GM18873 (cell line): Measurements from ENCODE around the gene ZIC5.

ENCODE experiments used
- ATAC-seq: cut with Tn5 transposase; IDR thresholded peaks from one replicate; pipeline ENCODE4 v1.9.1; 2021; ENCODE audit warnings: mild to moderate bottlenecking, moderate library complexity, moderate number of reproducible peaks; ENCODE audit not compliant: unreplicated experiment, low FRiP score

The ZIC5 gene

DNA sequence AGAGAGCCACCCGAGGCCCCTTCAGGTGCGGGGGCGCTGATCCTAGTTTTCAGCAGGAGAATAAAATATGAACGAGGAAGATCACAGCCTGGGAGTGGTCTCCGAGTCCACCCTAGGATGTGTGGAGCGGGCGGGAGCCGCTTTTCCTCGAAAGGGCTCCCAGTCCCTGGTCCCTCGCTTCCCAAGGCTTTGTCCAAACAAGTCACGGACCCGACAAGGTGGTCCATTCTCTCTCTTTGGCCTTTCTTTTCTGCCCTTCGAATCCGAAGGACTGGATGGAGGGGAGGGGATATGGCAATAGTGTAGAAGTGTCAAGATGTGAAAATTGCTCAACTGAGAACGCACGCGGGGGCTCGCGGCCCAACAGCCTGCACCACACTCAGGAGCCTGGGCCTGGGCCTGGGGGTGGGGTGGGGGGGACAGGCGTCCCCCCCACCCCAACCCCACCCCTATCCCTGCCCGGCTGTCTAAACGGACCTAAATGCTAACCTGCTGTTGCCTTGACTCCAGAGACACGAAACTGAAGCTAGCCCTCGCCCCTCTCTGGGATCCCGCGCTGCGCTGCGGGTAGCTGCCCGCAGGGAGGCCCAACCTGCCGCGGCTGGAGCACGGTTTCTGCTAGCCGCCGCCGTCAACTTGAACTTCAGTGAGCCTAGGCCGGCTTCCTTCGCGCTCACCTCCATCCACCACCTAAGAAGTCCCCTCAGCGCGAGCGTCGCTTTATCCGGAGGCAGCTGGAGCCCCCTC lies 17.1 kb upstream of the ZIC5 start:
- ATAC-seq, result no peak

DNA sequence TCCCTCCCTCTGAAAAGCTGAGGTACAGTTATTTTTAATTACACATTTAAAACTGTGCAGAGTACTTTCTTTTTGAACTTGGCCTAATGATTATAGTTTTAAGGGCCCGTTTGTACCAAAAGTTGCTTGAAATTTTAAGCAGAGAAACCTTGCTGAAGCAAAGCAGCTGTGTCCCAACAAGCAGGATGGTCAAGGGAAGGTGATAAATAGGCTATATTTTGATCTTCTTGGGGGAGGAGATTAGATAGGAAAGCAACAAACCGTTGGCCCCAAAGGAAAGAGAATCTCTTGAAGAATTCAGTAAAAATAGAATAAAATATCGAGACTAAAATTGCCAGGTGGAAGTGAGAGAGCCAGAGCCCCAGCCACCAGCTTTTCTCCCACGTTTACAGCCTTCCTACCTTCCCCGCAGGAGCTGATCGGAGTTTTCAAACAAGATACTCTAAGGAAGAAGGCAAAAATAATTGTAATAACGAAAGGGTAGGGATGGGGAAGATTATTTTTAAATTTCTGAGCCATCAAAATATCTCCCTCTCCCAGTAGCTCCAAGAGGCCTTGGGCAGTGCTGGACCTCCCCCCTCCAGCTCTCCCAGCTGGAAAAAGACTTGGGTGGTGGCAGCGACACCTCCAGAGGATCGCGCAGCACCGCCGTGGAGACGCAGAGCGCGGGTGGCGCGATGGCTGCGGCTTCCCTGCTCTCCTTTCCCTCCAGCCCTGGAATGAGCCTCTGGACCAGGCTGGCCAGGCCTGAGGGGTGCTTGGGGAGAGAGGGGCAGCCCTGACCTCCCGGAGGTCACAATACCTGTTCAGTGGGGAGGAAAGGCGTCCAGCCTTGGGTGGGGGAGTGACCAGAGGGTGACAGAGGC lies 15.8 kb upstream of the ZIC5 start:
- no peak for ATAC-seq

DNA sequence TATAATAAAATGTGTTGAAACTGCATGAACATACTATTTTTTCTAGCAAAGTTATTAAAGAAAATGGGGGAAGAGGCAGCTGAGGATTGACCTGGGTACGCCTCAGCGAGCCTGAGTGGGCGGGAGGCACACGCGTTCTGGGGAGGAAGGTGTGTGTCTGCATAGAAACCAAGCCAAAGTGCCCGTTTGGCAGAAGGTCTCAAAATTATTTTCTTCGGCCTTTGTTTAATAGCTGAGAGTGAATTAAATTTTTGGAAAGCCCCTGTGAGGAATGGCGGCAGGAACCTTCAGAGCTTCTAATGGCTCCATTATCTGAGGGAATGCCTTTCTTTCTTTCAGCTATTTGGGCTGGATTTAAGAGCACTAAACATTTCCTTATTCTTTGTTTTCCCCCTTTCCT lies 15.2 kb upstream of the ZIC5 start:
- no peak for ATAC-seq

DNA sequence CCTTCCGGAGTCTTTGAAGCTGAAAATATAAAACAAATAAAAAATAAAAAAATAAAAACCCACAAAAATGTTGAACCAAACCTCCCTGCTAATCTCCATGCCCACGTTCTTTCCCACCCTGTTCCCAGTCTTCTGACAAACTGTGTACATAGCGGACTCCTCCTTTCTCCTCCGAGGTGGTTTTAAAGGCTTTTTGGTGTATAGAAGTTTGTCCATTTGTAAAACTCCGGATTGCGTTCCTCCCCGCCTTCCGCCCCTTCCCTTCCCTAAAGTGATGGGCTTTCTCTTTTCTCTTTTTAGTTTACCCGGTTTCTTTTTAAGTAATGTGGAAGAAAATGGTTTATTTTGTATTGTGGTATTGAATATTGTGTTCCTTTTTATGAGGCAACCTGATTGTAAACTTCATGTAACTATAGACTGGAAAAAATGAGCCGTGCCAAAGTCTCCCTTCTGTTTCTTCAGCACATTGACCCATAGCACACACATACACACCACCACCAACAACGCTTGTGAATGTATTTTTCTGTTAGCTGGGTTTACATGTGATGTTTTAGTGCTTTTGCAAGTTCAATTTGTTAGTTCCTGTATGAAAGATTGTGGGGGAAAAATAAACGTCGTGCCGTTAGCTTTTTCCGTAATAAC lies 14.4 kb upstream of the ZIC5 start:
- ATAC-seq, result no peak

DNA sequence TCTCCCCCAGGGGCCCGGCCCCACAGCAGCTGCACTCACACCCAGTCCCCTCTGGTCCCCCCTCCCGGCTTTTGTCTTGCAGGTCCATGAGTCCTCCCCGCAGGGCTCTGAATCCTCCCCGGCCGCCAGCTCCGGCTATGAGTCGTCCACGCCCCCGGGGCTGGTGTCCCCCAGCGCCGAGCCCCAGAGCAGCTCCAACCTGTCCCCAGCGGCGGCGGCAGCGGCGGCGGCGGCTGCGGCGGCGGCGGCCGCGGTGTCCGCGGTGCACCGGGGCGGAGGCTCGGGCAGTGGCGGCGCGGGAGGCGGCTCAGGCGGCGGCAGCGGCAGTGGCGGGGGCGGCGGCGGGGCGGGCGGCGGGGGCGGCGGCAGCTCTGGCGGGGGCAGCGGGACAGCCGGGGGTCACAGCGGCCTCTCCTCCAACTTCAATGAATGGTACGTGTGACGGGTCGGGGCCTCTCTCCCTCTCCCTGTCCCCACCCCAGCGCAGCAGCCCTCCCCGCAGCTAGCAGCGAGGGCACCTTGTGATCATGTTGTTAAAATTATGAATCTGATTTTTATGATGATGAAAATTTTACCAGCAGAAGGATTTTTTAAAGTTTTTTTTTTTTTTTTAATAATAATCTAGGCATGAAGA lies 13.8 kb upstream of the ZIC5 start:
- no peak for ATAC-seq

DNA sequence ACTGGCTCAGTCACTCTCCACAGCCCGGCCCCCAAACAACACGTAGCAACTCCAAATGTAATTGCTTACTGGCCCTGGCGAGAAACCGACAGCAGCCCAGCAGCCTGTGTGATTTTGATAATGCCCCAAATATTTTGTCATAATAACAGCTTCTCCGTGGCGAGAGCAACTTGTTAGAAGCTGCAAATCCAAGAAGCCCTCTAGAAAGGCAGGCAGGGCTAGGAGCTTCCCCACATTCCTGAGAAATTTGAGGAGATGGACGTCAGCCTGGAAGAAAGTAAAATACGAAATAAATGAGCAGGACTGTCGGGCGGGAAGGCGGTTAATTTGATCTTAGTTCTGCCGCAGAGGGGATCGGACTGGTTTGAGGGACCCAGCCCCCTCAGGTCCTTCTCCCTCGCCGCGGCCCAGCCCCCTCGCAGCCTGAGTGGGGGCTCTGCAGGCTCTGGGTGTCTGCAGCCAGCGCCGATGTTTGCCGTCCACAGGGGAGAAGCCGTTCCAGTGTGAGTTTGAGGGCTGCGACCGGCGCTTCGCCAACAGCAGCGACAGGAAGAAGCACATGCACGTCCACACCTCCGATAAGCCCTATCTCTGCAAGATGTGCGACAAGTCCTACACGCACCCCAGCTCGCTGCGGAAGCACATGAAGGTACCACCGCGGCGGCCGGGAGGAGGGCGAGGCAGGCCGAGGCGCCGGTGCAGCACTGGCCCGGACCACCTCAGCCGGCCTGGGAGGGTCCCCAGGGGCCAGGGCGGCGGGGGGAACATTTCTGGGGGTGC lies 13.1 kb upstream of the ZIC5 start:
- ATAC-seq, result no peak

DNA sequence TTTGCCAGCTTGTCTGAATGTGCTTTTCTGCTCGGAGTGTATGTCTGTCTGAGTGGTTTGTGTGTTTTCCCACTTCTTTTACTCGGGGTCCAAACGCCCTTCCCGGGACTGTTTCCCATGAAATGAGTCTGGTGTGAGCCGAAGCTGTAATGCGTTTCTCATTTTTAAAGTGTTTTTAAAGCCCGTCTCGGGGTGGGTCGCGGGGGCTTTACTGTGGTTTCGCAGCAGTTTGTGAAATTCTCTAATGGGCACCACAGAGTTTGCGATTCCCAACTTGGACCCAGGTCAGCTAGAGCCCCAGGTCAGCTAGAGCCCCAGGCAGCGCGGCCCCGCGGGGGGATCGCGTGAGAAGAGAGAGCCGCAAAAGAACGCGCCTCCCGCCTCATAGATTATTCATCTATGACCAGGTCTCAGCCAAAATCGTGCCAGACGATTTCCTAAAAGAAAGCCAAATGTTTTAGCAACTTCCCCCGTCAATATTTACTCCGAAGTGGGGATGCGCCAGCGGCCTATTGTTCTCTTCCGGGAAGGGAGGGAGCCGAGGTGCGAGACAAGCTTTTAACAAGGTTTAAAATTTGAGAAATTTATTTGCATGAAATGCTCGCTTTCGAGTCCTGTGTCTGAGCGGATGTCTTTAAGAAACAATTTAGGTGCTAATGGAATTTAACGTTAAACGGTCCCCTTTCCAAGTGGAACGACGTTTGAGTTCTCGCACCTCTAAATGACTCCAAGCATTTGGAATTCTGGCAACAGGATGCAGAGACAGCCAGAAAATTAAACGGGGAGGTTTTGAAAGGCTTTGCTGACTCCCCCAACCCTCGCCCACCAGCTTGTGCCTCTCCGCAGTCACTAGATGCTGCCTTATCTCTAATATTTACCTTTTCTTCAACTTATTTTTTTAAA lies 12.2 kb upstream of the ZIC5 start:
- no peak for ATAC-seq

DNA sequence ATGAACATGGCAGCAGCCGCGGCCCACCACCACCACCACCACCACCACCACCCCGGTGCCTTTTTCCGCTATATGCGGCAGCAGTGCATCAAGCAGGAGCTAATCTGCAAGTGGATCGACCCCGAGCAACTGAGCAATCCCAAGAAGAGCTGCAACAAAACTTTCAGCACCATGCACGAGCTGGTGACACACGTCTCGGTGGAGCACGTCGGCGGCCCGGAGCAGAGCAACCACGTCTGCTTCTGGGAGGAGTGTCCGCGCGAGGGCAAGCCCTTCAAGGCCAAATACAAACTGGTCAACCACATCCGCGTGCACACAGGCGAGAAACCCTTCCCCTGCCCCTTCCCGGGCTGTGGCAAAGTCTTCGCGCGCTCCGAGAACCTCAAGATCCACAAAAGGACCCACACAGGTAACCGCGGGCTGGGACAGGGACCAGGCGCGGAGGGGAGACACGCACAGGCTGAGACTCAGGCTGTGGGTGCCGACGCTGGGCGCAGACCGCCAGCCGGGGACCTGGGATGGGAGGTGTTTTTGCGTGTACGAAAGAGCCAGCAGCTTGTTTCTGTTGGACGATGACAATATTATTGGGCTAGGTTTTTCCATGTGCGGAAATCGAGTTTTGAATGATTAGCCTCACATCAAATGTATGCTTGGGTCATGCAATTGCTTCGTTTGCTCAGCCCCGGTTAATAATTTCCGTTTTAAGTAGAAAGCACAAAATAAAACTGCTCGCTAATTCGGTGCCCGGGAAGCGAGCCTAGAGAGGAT lies 11.3 kb upstream of the ZIC5 start:
- ATAC-seq, result no peak

DNA sequence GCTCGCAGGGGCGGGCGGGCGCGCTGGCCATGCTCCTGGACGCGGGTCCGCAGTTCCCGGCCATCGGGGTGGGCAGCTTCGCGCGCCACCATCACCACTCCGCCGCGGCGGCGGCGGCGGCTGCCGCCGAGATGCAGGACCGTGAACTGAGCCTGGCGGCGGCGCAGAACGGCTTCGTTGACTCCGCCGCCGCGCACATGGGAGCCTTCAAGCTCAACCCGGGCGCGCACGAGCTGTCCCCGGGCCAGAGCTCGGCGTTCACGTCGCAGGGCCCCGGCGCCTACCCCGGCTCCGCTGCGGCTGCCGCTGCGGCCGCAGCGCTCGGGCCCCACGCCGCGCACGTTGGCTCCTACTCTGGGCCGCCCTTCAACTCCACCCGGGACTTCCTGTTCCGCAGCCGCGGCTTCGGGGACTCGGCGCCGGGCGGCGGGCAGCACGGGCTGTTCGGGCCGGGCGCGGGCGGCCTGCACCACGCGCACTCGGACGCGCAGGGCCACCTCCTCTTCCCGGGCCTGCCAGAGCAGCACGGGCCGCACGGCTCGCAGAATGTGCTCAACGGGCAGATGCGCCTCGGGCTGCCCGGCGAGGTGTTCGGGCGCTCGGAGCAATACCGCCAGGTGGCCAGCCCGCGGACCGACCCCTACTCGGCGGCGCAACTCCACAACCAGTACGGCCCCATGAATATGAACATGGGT lies 10.6 kb upstream of the ZIC5 start:
- ATAC-seq, result no peak

DNA sequence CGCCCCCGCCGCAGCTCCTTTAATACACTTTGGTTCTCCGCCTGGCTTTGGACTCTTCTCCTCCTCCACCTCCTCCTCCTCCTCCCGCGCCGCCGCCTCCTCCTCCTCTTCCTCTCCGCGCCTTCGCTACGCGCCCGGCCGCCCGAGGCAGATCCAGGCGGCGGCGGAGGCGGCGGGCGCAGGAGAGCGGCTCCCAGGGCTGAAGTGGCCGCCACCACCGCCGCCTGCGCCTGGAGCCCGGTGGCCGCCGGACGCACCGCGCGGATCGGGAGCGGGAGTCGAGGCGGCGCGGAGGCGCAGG lies 10.1 kb upstream of the ZIC5 start, which contains the start of gene ZIC2:
Gene ZIC2, plus strand, starts transcription at position 50 of the 301 bp plus-strand sequence. CDS start 281 bp downstream, outside the sequence.
- ATAC-seq, result no peak

DNA sequence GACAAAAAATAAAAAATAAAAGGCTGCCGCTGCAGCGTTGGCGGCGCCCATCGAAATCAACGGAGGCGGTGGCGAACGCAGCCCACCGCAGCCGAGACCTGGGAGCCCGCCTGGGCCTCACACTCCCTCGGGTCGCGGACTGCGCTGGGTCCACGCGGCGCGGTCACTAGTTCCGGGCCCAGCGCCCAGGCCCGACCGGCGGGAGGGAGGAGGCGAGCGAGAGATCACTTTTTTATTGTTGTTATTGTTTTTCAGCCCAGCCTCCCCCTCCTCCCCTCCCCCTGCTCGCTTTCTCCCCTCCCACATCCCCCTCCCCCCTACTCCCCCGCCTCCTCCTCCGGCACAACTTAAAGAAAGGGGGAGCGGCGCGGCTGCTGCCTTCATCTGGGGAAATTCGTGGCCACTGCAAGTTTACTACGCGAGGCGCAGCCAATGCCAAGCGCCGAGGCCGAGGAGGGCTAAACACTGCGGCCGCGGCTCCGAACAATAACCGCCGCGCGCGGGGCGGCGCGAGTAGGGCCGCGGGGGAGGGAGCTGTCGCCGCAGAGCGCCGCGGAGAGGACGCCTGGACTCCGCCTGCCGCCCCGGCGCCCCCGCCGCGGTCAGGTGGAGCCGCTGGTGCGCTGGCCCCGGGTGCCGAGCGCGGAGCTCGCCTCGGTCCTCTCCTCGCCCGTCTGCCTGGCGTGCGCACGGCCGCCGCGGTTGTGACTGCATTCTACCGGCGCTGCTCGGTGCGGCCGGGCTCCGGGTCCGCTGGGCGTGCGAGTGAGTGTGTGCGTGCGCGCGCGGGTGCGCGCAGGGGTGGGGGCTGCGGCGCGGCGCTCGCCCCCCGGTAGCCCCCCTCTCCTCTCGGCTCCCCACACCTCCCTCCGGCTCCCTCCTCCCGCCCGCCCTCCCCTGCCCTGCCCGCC lies 9.5 kb upstream of the ZIC5 start:
- no peak for ATAC-seq

DNA sequence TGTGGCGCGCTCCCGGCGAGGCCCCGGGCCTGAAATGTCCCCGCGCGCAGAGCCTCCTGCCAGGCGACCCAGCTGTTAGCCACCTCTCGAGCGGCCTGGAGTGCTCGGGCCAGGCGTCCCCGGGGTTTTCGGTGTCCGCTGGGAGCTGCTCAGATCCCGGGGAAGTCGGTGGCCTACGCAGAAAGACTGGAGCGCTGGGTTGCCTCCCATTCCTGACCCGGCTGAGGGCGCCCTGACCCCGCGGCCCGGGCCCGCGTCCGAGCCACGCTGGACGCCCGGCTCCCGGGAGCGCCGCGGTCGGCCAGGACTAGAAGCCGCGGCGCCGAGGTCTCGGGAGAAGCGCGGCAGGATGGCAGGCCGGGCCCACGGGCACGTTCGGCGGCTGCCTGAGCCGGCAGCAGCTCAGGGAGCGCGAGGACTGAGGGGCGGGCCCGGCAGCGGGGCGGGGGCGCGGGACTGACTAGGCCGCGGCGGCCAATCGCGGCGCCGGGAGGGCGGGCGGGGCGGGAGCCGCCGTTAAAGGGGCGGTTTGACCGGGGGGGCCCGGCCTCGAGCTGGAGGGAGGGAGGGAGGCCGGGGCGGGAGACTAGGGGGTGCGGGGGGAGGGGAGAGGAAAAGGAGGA lies 8.7 kb upstream of the ZIC5 start:
- ATAC-seq, result no peak

DNA sequence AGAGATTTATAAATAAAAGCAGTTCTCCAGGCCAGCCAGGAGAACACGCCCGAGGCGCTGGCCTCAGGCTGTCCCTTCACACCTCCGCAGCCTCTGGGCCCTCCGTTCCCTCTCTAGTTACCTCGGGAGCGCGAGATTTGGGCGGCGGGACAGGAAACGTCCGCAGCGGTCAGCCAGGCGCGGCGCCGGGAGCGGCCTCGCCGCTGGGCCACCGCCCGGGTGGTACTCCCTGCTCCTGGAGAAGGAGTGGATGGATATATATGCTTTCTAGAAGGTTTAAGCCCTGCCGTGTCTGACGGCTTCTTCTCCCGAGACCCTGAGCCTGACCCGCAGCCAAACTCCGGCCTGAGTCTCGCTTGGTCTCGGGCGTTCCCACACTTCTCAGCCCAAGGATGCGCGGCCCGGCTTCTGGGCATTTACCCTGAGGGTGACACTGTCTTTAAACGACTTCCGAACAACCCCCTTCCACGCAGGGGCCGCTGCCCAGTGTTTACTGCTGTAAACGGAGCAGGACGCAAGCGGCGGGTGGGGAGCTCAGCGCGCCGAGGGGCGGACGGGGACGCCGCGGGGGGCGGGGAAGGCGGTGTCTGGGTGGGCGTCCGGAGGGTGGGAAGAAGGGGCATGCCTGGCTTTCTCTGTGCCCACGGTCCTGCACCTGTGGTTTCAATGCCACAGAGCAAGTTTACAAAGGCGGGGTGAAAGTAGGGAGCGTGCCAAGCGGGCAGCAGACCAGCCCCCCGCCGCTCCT lies 8.1 kb upstream of the ZIC5 start:
- ATAC-seq, result no peak

DNA sequence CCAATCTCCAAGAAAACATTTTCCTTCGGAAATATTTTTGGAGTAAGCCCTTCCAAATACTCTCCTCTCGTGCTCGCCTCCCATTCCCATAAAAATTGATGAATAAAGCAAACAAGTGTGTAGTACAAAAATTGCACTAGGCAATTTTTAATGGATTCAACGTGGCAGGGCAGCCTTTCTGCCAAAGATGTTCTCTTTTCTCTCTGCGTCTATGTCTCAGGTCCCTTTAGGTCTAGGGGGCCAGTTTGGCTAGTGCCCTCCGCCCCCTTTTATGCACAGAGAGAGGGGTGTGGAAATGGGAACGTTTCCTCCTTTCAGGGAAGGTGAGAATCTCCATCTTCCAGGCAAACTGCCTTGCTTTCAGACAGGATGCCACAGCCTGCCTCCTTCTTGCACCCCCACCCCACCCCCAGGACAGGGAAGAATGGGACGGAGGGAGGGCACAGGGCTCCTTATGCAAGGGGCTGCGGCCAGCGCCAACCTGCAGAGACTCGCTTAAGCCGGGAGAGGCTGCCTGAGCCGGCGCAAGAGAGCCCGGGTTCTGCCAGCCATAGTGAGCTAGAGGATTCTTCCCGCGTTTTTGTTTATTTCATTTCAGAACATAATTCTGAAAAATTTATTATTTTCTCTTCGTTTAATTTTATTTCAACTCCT lies 7.4 kb upstream of the ZIC5 start:
- no peak for ATAC-seq
